Astrocyte (in vitro differentiated cells and primary cell): Measurements from ENCODE around the gene WDR93.

Experiments used
- CTCF ChIP-seq: IDR thresholded peaks from 2 replicates; pipeline ENCODE4 v1.5.1; 2011; ENCODE audit warnings: low read depth, mild to moderate bottlenecking, inconsistent platforms, low read length, moderate library complexity; ENCODE audit not compliant: insufficient read depth
- EZH2 ChIP-seq: IDR thresholded peaks from 2 replicates; pipeline ENCODE4 v1.6.1; 2012; ENCODE audit warnings: mild to moderate bottlenecking, low read length, inconsistent platforms; ENCODE audit not compliant: insufficient read depth

- TF ChIP-seq CTCF (no peak), EZH2 (no peak)
Measured at GRCh38 chr15:89666184-89666857, 24.3 kb upstream of the WDR93 start.
